K562 (cell line): ENCODE data around the gene ASPDH. TPM values are rescaled to one million over a fixed set of nuclear protein-coding genes. Genes with fewer than 3 reads are reported as not detected.

Source experiments
- ARHGAP35 ChIP-seq: fragments of 450-650 bp; IDR thresholded peaks from 2 replicates; pipeline ENCODE4 v1.6.1; 2018; ENCODE audit not compliant: partially characterized antibody
- CBX5 ChIP-seq: IDR thresholded peaks from 2 replicates; pipeline ENCODE4 v1.6.1; 2014; ENCODE audit warnings: low read depth, borderline replicate concordance
- CREB1 ChIP-seq, 2 experiments: sonication (generic) in 1 of 2; formaldehyde crosslinking in 1 of 2; IDR thresholded peaks; 2 replicates each; pipeline versions ENCODE4 v1.6.1 to v1.8.0; 2012 to 2022; ENCODE audit warnings: inconsistent platforms in 1 of 2, mild to moderate bottlenecking in 1 of 2, missing genetic modification reagents in 1 of 2, moderate library complexity in 1 of 2
- FOXJ2 ChIP-seq: fragments of 200-800 bp; sonication (Bioruptor generic); IDR thresholded peaks from 2 replicates; pipeline ENCODE4 v1.6.1; 2016; ENCODE audit warnings: missing genetic modification characterization, missing compliant biosample characterization
- FOXM1 ChIP-seq, 2 experiments: fragments of 450-650 bp in 1 of 2; sonication (generic) in 1 of 2; formaldehyde crosslinking in 1 of 2; IDR thresholded peaks; 2 replicates each; pipeline versions ENCODE4 v1.6.1 to v1.9.0; 2017 to 2022; ENCODE audit warnings: low read depth in 2 of 2, mild to moderate bottlenecking in 2 of 2, missing genetic modification reagents in 1 of 2, moderate library complexity in 1 of 2
- NCOA2 ChIP-seq, 2 experiments: fragments of 450-650 bp; IDR thresholded peaks; 2 replicates each; pipeline ENCODE4 v1.6.1; 2018; ENCODE audit warnings: mild to moderate bottlenecking in 2 of 2, moderate library complexity in 1 of 2; ENCODE audit not compliant: partially characterized antibody in 2 of 2
- NCOR1 ChIP-seq: fragments of 450-650 bp; IDR thresholded peaks from 2 replicates; pipeline ENCODE4 v1.6.1; 2016; ENCODE audit warnings: mild to moderate bottlenecking, moderate library complexity
- NEUROD1 ChIP-seq: fragments of 150-350 bp; IDR thresholded peaks from 2 replicates; pipeline ENCODE4 v1.6.1; 2014; ENCODE audit warnings: borderline replicate concordance, low read length, low read depth; ENCODE audit not compliant: partially characterized antibody
- POLR2A ChIP-seq: fragments of 450-650 bp; conservative IDR thresholded peaks from 2 replicates; pipeline ENCODE4 v1.6.1; 2016
- RAD21 ChIP-seq, 2 experiments: fragments of 250-450 bp in 1 of 2; fragments of 450-650 bp in 1 of 2; sonication (Bioruptor Pico) in 1 of 2; formaldehyde crosslinking in 1 of 2; IDR thresholded peaks in 1 of 2; conservative IDR thresholded peaks in 1 of 2; 2 replicates each; pipeline versions ENCODE4 v1.4.0 to v1.8.0; 2020 to 2022; ENCODE audit warnings: mild to moderate bottlenecking in 2 of 2, moderate library complexity in 1 of 2
- RFX5 ChIP-seq: IDR thresholded peaks from 2 replicates; pipeline ENCODE4 v1.6.1; 2011; ENCODE audit warnings: low read depth, mild to moderate bottlenecking, improper control_type of control experiment, low read length
- SMAD4 ChIP-seq: fragments of 250-450 bp; sonication (Bioruptor Pico); conservative IDR thresholded peaks from 2 replicates; pipeline ENCODE4 v1.8.0; 2021; ENCODE audit warnings: inconsistent platforms, mild to moderate bottlenecking, moderate library complexity
- TEAD4 ChIP-seq, 2 experiments: sonication (generic) in 1 of 2; formaldehyde crosslinking in 1 of 2; IDR thresholded peaks; 2 replicates each; pipeline versions ENCODE4 v1.6.1 to v1.8.0; 2012 to 2022; ENCODE audit warnings: borderline replicate concordance in 1 of 2, inconsistent platforms in 1 of 2, low read length in 1 of 2, mild to moderate bottlenecking in 1 of 2, missing genetic modification reagents in 1 of 2
- ZC3H11A ChIP-seq: IDR thresholded peaks from 2 replicates; pipeline ENCODE4 v1.6.1; 2012; ENCODE audit warnings: low read depth, low read length, improper control_type of control experiment
- ZNF57 ChIP-seq: fragments of 450-650 bp; formaldehyde crosslinking; IDR thresholded peaks from 2 replicates; pipeline ENCODE4 v1.4.0; 2020; ENCODE audit warnings: mild to moderate bottlenecking, moderate library complexity
- polyA plus RNA-seq, 8 experiments: library from polyadenylated mRNA; depleted of rRNA in 4 of 8; stranded (reverse) in 5 of 8; unstranded in 3 of 8; fragments of >200 nt; fragmentation: Nextera tagmentation in 2 of 8; fragmentation: Illumina TruSeq in 1 of 8; extraction: Ambion mirVana in 2 of 8; extraction: Trizol in 1 of 8; gene quantifications; 2 replicates each; pipeline versions ENCODE4 v1.2.1 to v1.2.3, GENCODE V29; 2011 to 2014; ENCODE audit warnings: inconsistent platforms in 1 of 8, missing spikeins in 1 of 8
- total RNA-seq, 7 experiments: library from RNA; depleted of rRNA in 6 of 7; stranded (reverse); fragments of >200 nt in 6 of 7; fragmentation: Illumina TruSeq in 2 of 7; extraction: Trizol in 2 of 7; gene quantifications; 2 replicates each; pipeline versions ENCODE4 v1.2.1 to v1.2.3, GENCODE V29; 2011 to 2021; ENCODE audit warnings: low replicate concordance in 1 of 7
- TF ChIP-seq, protein P1 (sequence below): fragments of 450-650 bp; formaldehyde crosslinking; IDR thresholded peaks from 2 replicates; pipeline ENCODE4 v1.4.0; 2020; ENCODE audit warnings: mild to moderate bottlenecking, moderate library complexity
- TF ChIP-seq, protein P2 (sequence below): sonication (generic); formaldehyde crosslinking; IDR thresholded peaks from 2 replicates; pipeline ENCODE4 v1.8.1; 2022; ENCODE audit warnings: missing genetic modification reagents
- TF ChIP-seq, protein P3 (sequence below): sonication (generic); formaldehyde crosslinking; IDR thresholded peaks from 2 replicates; pipeline ENCODE4 v1.8.1; 2023; ENCODE audit warnings: mild to moderate bottlenecking, missing genetic modification reagents
- TF ChIP-seq, protein P4 (sequence below): sonication (generic); formaldehyde crosslinking; IDR thresholded peaks from 2 replicates; pipeline ENCODE4 v1.9.0; 2022; ENCODE audit warnings: mild to moderate bottlenecking, missing genetic modification reagents
- TF ChIP-seq, protein P5 (sequence below): fragments of 450-650 bp; IDR thresholded peaks from 2 replicates; pipeline ENCODE4 v1.6.1; 2017; ENCODE audit warnings: mild to moderate bottlenecking, moderate library complexity

Gene ASPDH
- total and polyA plus RNA-seq, 9 of the 15 experiments (the other 6 are each of a cell fraction or from before 2014, with no cell fraction given): not detected

DNA sequence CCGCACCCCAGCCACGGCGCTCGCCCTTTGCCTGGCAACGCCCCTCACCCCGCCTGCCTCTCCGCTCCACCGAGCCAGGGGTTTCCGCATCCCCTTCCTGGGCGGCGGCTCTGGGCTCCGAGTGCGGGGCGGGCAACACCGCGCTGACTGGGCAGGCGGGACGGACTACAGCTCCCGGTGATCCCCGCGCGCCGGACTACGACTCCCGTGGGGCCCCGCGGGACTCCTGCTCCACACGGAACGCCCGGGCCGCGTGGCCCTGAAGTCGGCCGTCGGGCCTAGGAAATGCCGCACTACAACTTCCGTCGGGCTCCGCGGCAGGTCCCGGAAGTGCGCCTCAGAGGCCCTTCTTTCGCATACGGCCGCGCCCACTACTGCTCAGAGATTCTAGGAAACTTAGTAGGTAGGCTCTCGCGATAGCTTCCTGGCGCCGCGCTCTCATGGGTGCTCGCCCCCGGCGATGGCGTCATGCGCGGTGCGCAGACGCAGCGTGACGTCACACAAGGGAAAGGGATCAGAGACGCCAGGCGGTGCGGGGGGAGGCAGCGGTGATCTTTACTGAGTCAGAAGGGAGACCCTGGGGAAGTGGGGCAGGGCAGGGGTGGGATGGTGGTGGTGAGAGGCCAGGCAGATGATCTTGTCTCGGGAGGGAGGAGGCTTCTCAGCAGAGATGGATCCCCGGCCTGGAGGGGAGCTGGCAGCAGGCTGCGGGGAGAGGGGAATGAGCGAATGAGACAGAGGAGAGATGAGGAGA, 2.5 kb downstream of the ASPDH start, which contains the start of gene JOSD2 (continued):
- TF ChIP-seq FOXM1 (IDR thresholded peaks at IDR 0.05; ENCODE audit: low read depth) (no peak), FOXM1 (CRISPR knock-in tag; IDR thresholded peaks at IDR 0.05; ENCODE audit: low read depth) (0 out of 2 replicates have a peak, but pooled peaks have one; percentile 72), TEAD4 (IDR thresholded peaks at IDR 0.05; ENCODE audit: low read length) (no peak), TEAD4 (CRISPR knock-in tag; IDR thresholded peaks at IDR 0.05; ENCODE audit: borderline replicate concordance) (no peak), NCOA2 (IDR thresholded peaks at IDR 0.05; ENCODE audit: partially characterized antibody in 2 of 2) (no peak), RFX5 (peak; percentile 76), SMAD4 (0 out of 2 replicates have a peak, but pooled peaks have one; percentile 19), FOXJ2 (tag) (0 out of 2 replicates have a peak, but pooled peaks have one; percentile 60), ARHGAP35 (peak; percentile 93), NEUROD1 (peak; percentile 62), NCOR1 (0 out of 2 replicates have a peak, but pooled peaks have one; percentile 34), CBX5 (0 out of 2 replicates have a peak, but pooled peaks have one; percentile 66), RAD21 (CRISPR knock-in tag; conservative IDR thresholded peaks at IDR 0.05 in 1 of 2, IDR thresholded peaks at IDR 0.05 in 1 of 2) (no peak), CREB1 (IDR thresholded peaks at IDR 0.05) (peak; percentile 100), CREB1 (CRISPR knock-in tag; IDR thresholded peaks at IDR 0.05) (peak; percentile 100), ZNF57 (0 out of 2 replicates have a peak, but pooled peaks have one; percentile 32), POLR2A (peak; percentile 75), ZC3H11A (peak; percentile 82; the same call in 1 of the 2 replicates)
- TF ChIP-seq, protein P1, sequence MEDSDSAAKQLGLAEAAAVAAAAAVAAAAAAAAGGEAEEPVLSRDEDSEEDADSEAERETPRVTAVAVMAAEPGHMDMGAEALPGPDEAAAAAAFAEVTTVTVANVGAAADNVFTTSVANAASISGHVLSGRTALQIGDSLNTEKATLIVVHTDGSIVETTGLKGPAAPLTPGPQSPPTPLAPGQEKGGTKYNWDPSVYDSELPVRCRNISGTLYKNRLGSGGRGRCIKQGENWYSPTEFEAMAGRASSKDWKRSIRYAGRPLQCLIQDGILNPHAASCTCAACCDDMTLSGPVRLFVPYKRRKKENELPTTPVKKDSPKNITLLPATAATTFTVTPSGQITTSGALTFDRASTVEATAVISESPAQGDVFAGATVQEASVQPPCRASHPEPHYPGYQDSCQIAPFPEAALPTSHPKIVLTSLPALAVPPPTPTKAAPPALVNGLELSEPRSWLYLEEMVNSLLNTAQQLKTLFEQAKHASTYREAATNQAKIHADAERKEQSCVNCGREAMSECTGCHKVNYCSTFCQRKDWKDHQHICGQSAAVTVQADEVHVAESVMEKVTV (CRISPR knock-in tag): 0 out of 2 replicates have a peak, but pooled peaks have one; percentile 32
- TF ChIP-seq, protein P2, sequence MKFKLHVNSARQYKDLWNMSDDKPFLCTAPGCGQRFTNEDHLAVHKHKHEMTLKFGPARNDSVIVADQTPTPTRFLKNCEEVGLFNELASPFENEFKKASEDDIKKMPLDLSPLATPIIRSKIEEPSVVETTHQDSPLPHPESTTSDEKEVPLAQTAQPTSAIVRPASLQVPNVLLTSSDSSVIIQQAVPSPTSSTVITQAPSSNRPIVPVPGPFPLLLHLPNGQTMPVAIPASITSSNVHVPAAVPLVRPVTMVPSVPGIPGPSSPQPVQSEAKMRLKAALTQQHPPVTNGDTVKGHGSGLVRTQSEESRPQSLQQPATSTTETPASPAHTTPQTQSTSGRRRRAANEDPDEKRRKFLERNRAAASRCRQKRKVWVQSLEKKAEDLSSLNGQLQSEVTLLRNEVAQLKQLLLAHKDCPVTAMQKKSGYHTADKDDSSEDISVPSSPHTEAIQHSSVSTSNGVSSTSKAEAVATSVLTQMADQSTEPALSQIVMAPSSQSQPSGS (CRISPR knock-in tag): no peak
- TF ChIP-seq, protein P3, sequence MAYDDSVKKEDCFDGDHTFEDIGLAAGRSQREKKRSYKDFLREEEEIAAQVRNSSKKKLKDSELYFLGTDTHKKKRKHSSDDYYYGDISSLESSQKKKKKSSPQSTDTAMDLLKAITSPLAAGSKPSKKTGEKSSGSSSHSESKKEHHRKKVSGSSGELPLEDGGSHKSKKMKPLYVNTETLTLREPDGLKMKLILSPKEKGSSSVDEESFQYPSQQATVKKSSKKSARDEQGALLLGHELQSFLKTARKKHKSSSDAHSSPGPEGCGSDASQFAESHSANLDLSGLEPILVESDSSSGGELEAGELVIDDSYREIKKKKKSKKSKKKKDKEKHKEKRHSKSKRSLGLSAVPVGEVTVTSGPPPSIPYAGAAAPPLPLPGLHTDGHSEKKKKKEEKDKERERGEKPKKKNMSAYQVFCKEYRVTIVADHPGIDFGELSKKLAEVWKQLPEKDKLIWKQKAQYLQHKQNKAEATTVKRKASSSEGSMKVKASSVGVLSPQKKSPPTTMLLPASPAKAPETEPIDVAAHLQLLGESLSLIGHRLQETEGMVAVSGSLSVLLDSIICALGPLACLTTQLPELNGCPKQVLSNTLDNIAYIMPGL: no peak
- TF ChIP-seq, protein P4, sequence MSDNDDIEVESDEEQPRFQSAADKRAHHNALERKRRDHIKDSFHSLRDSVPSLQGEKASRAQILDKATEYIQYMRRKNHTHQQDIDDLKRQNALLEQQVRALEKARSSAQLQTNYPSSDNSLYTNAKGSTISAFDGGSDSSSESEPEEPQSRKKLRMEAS: peak; percentile 98
- TF ChIP-seq, protein P5, sequence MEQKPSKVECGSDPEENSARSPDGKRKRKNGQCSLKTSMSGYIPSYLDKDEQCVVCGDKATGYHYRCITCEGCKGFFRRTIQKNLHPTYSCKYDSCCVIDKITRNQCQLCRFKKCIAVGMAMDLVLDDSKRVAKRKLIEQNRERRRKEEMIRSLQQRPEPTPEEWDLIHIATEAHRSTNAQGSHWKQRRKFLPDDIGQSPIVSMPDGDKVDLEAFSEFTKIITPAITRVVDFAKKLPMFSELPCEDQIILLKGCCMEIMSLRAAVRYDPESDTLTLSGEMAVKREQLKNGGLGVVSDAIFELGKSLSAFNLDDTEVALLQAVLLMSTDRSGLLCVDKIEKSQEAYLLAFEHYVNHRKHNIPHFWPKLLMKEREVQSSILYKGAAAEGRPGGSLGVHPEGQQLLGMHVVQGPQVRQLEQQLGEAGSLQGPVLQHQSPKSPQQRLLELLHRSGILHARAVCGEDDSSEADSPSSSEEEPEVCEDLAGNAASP: no peak
